ENCODE data around the gene ZNF365. TPM values are rescaled to one million over a fixed set of nuclear protein-coding genes. Genes with fewer than 3 reads are reported as not detected.

Gene ZNF365
- polyA plus RNA-seq, 1 donor from 2014 or later = 1.9 TPM

DNA sequence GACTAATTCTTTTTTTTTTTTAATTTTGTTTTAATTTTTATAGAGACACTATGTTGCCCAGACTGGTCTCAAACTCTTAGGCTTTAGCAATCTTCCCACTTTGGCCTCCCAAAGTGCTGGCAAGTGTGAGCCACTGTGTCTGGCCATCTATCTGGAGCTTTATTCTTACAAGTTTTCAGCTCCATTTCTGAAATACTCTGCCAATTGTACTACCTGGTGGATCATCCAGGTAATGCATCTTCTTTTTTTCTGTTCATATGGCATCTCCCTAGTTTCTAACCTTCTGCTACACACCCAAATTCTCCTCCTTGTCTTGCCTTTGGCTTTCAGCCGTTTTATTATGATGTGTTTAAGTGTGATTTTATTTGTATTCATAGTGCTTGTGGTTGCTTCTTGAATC lies 40.2 kb downstream of the ZNF365 start:
- H3K79me2 ChIP-seq (replicated peaks; ENCODE audit: insufficient read depth, low read length) = no peaks in the 10 kb centered on the region
- H3K27ac ChIP-seq (ENCODE audit: low read length) = no peak overlapping the region
- H3K4me3 ChIP-seq (ENCODE audit: low read length) = no peak overlapping the region
- H4K20me1 ChIP-seq (ENCODE audit: insufficient read depth) = no peaks in the 10 kb centered on the region
- H3K27me3 ChIP-seq (ENCODE audit: insufficient read depth, low read depth, low read length) = no peaks in the 10 kb centered on the region
- no peaks in the 10 kb centered on the region for H3K9me3 ChIP-seq (ENCODE audit: low read length)
- TF ChIP-seq POLR2AphosphoS5 (IDR thresholded peaks at IDR 0.05) (no peak), EP300 (conservative IDR thresholded peaks at IDR 0.05; ENCODE audit: poor library complexity, severe bottlenecking) (no peak), EZH2 (IDR thresholded peaks at IDR 0.05; ENCODE audit: borderline replicate concordance, insufficient read depth, low read length, poor library complexity, severe bottlenecking) (no peak), TAF1 (IDR thresholded peaks at IDR 0.05; ENCODE audit: low read depth) (no peak), RAD21 (conservative IDR thresholded peaks at IDR 0.05) (no peak), MXI1 (conservative IDR thresholded peaks at IDR 0.05; ENCODE audit: poor library complexity, severe bottlenecking) (no peak), SMC3 (conservative IDR thresholded peaks at IDR 0.05; ENCODE audit: poor library complexity) (no peak), CTCF (IDR thresholded peaks at IDR 0.05; ENCODE audit: poor library complexity, severe bottlenecking) (no peak)
- TF ChIP-seq, protein P1, sequence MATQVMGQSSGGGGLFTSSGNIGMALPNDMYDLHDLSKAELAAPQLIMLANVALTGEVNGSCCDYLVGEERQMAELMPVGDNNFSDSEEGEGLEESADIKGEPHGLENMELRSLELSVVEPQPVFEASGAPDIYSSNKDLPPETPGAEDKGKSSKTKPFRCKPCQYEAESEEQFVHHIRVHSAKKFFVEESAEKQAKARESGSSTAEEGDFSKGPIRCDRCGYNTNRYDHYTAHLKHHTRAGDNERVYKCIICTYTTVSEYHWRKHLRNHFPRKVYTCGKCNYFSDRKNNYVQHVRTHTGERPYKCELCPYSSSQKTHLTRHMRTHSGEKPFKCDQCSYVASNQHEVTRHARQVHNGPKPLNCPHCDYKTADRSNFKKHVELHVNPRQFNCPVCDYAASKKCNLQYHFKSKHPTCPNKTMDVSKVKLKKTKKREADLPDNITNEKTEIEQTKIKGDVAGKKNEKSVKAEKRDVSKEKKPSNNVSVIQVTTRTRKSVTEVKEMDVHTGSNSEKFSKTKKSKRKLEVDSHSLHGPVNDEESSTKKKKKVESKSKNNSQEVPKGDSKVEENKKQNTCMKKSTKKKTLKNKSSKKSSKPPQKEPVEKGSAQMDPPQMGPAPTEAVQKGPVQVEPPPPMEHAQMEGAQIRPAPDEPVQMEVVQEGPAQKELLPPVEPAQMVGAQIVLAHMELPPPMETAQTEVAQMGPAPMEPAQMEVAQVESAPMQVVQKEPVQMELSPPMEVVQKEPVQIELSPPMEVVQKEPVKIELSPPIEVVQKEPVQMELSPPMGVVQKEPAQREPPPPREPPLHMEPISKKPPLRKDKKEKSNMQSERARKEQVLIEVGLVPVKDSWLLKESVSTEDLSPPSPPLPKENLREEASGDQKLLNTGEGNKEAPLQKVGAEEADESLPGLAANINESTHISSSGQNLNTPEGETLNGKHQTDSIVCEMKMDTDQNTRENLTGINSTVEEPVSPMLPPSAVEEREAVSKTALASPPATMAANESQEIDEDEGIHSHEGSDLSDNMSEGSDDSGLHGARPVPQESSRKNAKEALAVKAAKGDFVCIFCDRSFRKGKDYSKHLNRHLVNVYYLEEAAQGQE (IDR thresholded peaks at IDR 0.05; ENCODE audit: borderline replicate concordance) = no peak
- no peak overlapping the region for H3K4me2 ChIP-seq (ENCODE audit: low read length)
- H3F3A ChIP-seq (ENCODE audit: insufficient read depth, low read length, poor library complexity, severe bottlenecking) = no peaks in the 10 kb centered on the region
- no peaks in the 10 kb centered on the region for H3K9me2 ChIP-seq (ENCODE audit: insufficient read depth, low read length)
- no peak overlapping the region for H3K9ac ChIP-seq (ENCODE audit: low read length)
- H3K36me3 ChIP-seq (ENCODE audit: insufficient read depth, low read length) = no peaks in the 10 kb centered on the region
- no peak overlapping the region for H2AFZ ChIP-seq (ENCODE audit: low read depth, low read length)

DNA sequence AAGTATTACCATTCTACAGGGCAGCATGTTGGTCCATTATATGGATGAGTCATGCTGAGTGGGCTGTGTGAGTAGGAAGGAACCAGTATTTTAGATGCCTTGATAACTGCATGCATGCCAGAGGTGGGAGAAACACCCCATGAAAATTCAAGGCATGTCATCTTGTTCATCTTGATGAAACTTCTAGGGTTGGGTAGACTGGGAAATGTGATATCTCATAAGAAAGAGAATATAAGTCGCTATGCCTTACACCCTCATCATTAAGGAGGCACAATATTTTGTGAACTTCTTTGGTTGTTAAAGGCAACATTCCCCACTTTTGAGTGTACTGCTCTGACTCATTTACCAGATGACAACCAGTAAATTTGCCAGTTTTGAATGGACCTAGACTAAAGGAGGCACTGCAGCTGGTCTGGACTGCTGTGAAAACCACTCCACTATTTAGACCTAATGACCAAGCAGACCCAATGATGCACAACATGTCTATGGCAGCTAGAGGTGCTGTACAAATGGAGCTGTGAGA lies 48.0 kb downstream of the ZNF365 start:
- no peak overlapping the region for H3K9ac ChIP-seq (ENCODE audit: low read length)
- no peak overlapping the region for H3K4me3 ChIP-seq (ENCODE audit: low read length)
- no peak overlapping the region for H3K4me2 ChIP-seq (ENCODE audit: low read length)
- H2AFZ ChIP-seq (ENCODE audit: low read depth, low read length) = no peak overlapping the region
- H4K20me1 ChIP-seq (ENCODE audit: insufficient read depth) = no peaks in the 10 kb centered on the region
- H3K79me2 ChIP-seq (replicated peaks; ENCODE audit: insufficient read depth, low read length) = no peaks in the 10 kb centered on the region
- no peaks in the 10 kb centered on the region for H3K36me3 ChIP-seq (ENCODE audit: insufficient read depth, low read length)
- H3K27ac ChIP-seq (ENCODE audit: low read length) = no peak overlapping the region
- TF ChIP-seq TAF1 (IDR thresholded peaks at IDR 0.05; ENCODE audit: low read depth) = no peak
- TF ChIP-seq SMC3 (conservative IDR thresholded peaks at IDR 0.05; ENCODE audit: poor library complexity) = no peak
- no peak for TF ChIP-seq EP300 (conservative IDR thresholded peaks at IDR 0.05; ENCODE audit: poor library complexity, severe bottlenecking)
- TF ChIP-seq, protein P1 (IDR thresholded peaks at IDR 0.05; ENCODE audit: borderline replicate concordance) = no peak
- TF ChIP-seq CTCF (IDR thresholded peaks at IDR 0.05; ENCODE audit: poor library complexity, severe bottlenecking) = no peak
- TF ChIP-seq POLR2AphosphoS5 (IDR thresholded peaks at IDR 0.05) = no peak
- TF ChIP-seq MXI1 (conservative IDR thresholded peaks at IDR 0.05; ENCODE audit: poor library complexity, severe bottlenecking) = no peak
- TF ChIP-seq EZH2 (IDR thresholded peaks at IDR 0.05; ENCODE audit: borderline replicate concordance, insufficient read depth, low read length, poor library complexity, severe bottlenecking) = no peak
- TF ChIP-seq RAD21 (conservative IDR thresholded peaks at IDR 0.05) = no peak
- H3F3A ChIP-seq (ENCODE audit: insufficient read depth, low read length, poor library complexity, severe bottlenecking) = no peaks in the 10 kb centered on the region
- H3K9me3 ChIP-seq (ENCODE audit: low read length) = no peaks in the 10 kb centered on the region
- no peaks in the 10 kb centered on the region for H3K9me2 ChIP-seq (ENCODE audit: insufficient read depth, low read length)
- H3K27me3 ChIP-seq (ENCODE audit: insufficient read depth, low read depth, low read length) = no peaks in the 10 kb centered on the region
